HG03108 (cell line): Measurements from ENCODE around the gene KCNG3.
"Not testable (repeated sequence)": the region's sequence is repeated elsewhere in the genome, so short reads cannot be mapped to it uniquely, and the experiment has no call there.

Source experiments
- ATAC-seq: cut with Tn5 transposase; IDR thresholded peaks from one replicate; pipeline ENCODE4 v1.9.1; 2021; ENCODE audit warnings: moderate library complexity; ENCODE audit not compliant: unreplicated experiment

Gene KCNG3

DNA sequence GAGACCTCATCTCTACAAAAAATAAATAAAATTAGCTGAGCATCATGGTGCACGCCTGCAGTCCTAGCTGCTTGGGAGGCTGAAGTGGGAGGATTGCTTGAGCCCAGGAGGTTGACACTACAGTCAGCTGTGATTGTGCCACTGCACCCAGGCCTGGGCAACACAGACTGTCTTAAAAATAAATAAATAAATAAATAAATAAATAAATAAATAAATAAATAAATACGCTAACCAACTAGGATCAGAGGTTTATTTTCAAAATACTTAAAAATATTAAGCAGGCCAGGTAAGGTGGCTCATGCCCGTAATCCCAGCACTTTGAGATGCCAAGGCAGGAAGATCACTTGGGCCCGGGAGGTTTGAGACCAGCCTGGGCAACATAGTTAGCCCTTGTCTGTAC is 63.6 kb downstream of the KCNG3 start:
- no peak for ATAC-seq

- no peak for ATAC-seq
These were observed 64.4 kb downstream of the KCNG3 start for GRCh38 chr2:42429352-42429751.

DNA sequence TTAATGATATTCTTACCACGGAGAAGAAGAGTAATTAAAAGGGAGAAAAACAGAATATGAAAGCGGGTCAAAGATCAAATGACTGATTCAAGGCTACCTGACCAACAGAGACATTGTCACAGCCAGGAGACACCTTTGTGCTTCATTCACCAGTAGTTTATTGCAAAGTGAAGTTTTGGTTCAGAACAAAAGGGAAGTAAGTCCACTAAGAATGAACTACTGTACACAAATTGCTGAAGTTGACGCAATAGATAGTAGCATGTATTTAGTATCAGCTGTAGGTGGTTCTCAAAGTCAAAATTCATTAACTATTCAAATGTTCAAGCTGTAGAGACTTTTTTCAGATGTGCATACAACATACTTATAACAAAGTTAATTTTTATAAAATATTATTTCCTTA is 68.1 kb downstream of the KCNG3 start:
- no peak for ATAC-seq

GRCh38 chr2:42424033-42424432 is 69.7 kb downstream of the KCNG3 start:
- ATAC-seq = no peak

DNA sequence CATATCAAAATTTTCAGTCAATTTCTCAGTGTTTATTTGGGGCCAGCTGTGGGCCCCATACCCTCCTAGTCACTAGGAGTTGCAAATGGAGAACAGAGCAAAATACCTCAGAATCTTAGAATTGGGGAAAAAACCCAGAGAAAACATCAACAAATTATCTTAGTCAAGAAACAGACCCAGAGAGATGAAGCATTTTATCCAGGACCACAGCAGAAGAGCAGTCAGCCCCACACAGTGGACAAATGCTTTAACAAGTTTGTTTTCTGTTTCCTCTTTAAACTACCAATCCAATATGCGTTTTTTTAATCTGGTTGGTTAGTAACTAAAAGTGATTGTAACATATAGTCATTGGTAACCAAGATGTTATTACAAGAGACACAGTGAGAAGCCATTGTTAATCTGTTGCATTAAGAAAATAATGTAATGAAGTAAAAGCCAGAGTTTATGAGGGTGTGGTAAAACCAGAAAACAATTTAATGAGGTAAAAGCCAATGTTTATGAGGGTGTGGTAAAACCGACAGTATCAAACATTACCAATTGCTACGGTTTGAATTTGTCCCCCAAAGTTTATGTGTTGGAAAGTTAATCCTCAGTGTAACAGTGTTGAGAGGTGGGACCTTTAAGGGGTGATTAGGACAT is 72.1 kb downstream of the KCNG3 start:
- ATAC-seq = no peak

- no peak for ATAC-seq
These were observed 72.7 kb downstream of the KCNG3 start for GRCh38 chr2:42421157-42421485.

GRCh38 chr2:42414648-42415047 is 79.1 kb downstream of the KCNG3 start:
- ATAC-seq = no peak

DNA sequence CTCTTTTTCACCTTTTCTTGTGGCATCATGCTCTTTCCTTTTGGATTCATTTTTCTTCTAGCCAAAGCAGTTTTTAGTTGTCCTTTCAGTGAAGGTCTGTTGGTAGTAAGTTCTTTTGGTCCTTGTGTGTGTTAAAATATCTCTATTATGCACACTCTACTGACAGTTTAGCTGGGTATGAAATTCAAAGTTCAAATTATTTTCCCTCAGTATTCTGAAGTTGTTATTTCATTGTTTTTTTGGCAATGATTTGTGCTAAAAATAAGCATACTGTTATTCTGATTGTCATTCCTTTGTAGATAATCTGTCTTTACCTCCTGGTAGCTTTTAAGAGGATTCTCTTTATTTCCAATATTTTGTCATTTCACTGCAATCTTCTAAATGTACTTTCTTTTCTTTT is 79.6 kb downstream of the KCNG3 start:
- ATAC-seq = no peak

DNA sequence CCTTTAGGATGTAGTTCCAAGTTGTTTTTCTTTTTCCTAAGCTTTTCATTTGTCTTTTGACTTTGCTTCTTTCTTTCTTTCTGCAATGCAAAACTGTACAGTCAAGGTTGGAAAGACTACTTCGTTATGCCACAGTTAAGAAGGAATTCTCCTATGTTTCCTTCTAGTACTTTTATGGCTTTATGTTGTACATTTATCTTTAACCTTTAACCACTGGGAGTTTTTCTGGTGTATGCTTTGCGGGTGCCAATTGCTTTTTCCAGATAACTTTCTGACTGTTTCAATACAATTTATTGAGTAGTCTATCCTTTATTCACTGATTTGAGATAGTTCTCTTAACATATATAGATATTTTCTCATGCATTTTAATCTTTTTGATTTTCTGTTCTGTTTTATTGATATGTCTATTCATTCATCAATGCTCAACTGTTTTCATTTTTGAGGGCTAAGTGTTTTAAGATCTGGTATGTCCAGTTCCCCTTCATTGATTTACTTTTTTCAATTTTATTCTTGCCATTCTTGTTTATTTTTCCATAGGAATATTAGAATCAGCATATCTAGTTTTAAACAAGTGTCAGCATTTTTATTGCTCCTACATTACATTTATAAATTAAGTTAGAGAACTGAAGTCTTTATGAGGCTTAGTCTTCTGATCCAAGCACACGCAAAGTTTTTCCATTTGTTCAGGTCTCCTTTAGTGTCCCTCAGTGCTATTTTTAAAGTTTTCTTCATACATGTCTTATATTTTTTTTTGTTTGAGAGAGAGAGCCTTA is 82.9 kb downstream of the KCNG3 start:
- ATAC-seq = no peak

GRCh38 chr2:42408009-42408408 is 85.8 kb downstream of the KCNG3 start:
- ATAC-seq = no peak

- no peak for ATAC-seq
These were observed 86.3 kb downstream of the KCNG3 start for GRCh38 chr2:42407476-42407875.

DNA sequence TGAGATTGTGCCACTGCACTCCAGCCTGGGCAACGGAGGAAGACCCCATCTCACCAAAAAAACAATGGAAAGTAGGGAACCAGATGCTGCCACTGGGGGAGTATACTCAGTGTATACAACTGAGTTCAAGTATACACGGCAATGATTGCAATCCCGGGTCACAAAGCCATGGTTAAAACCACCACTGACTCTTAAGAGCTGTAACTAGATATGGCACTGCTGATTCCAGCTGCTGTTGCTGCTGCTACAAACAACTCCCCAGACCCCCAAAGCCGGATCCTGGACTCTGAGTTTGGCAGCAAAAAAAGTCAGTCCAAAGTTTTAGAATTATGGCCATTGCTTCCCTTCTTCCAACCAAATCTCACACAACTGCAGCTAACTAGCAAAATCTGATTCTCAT is 89.1 kb downstream of the KCNG3 start:
- no peak for ATAC-seq

DNA sequence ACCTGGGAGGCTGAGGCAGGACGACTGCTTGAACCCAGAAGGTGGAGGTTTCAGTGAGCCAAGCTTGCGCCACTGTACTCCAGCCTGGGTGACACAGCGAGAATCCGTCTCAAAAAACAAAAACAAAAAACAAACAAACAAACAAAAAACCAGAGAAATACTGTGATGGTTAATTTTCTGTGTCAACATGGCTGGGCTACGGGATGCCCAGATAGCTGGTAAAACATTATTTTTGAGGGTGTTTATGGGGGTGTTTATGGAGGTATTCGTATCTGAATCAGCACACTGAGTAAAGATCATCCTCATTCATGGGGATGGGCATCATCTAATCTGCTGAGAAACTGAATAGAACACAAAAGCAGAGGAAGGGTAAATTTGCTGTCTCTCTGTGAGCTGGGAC is 92.0 kb downstream of the KCNG3 start:
- ATAC-seq = no peak

DNA sequence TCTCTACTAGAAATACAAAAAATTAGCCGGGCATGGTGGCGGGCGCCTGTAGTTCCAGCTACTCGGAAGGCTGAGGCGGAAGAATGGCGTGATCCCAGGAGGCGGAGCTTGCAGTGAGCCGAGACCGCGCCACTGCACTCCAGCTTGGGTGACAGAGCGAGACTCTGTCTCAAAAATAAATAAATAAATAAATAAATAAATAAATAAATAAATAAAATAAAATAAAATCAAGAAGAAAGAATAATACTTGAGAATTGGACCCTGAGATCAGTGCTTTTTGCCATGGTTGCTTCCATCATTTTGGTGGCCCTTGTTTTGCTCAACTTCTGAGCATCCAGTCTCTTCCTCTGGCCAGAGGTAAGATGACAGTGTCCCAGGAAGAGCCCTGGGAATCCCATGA is 95.7 kb downstream of the KCNG3 start:
- ATAC-seq = not testable (repeated sequence)

GRCh38 chr2:42393320-42393719 is 100.5 kb downstream of the KCNG3 start:
- not testable (repeated sequence) for ATAC-seq

GRCh38 chr2:42392191-42392590 is 101.6 kb downstream of the KCNG3 start:
- ATAC-seq = no peak
